ENCODE results near the gene ANP32B.

GRCh38 chr9:97935276-97935675 is 47.9 kb upstream of the ANP32B start:
- no peak for TF ChIP-seq CTCF (IDR thresholded peaks at IDR 0.05; ENCODE audit: low read length)
- no peak for TF ChIP-seq EZH2 (IDR thresholded peaks at IDR 0.05; ENCODE audit: borderline replicate concordance, low read length)

Data from OCI-LY1 (cell line).